Measurements from ENCODE around the gene KRTAP5-8.
"Not testable (repeated sequence)": the region's sequence is repeated elsewhere in the genome, so short reads cannot be mapped to it uniquely, and the experiment has no call there.

KRTAP5-8 gene

DNA sequence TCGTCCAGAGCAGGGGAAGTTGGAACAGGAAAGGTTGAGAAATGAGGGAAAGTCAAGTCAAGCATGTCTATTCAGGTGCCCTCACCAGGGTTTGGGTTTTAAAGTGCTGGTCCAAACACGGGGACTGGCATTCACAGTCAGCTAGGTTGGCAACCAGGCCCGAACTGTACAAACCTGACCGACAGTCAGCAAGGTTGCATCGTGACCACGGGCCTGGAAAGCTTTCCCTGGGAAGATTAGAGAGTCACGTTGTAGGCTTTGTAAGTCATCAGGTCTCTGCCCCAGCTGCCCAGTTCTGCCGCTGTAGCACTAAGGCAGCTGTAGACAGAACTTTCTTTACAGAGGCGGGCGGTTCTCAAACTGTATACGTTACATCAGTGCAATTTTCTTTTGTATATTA is 35.0 kb downstream of the KRTAP5-8 start:
- no peak for DNase-seq (ENCODE audit: insufficient read length, low spot score)
- no peak for FAIRE-seq
- TF ChIP-seq, protein P1, sequence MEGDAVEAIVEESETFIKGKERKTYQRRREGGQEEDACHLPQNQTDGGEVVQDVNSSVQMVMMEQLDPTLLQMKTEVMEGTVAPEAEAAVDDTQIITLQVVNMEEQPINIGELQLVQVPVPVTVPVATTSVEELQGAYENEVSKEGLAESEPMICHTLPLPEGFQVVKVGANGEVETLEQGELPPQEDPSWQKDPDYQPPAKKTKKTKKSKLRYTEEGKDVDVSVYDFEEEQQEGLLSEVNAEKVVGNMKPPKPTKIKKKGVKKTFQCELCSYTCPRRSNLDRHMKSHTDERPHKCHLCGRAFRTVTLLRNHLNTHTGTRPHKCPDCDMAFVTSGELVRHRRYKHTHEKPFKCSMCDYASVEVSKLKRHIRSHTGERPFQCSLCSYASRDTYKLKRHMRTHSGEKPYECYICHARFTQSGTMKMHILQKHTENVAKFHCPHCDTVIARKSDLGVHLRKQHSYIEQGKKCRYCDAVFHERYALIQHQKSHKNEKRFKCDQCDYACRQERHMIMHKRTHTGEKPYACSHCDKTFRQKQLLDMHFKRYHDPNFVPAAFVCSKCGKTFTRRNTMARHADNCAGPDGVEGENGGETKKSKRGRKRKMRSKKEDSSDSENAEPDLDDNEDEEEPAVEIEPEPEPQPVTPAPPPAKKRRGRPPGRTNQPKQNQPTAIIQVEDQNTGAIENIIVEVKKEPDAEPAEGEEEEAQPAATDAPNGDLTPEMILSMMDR (IDR thresholded peaks at IDR 0.05; ENCODE audit: insufficient read depth, missing control alignments): no peak

DNA sequence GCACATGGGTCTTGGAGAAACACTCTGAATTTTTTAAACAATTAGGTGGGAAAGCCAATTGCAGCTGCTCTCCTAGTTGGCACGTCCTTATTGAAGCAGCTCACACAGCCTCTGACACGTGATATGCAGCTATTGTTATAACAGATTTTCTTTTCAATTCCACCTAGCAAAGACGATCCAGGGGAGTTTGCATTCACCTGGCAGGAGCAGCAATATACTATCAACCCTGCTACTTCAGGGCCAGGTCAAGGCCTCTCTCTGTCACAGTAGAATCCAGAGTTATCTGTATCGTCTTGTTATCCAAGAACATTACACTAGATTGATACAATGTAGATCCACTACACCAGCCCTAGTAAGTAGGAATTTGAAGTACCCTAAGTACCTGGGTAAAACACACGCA is 36.6 kb downstream of the KRTAP5-8 start:
- TF ChIP-seq, protein P1 (IDR thresholded peaks at IDR 0.05; ENCODE audit: insufficient read depth, missing control alignments): no peak
- FAIRE-seq (no peak), DNase-seq (ENCODE audit: insufficient read length, low spot score) (no peak)

DNA sequence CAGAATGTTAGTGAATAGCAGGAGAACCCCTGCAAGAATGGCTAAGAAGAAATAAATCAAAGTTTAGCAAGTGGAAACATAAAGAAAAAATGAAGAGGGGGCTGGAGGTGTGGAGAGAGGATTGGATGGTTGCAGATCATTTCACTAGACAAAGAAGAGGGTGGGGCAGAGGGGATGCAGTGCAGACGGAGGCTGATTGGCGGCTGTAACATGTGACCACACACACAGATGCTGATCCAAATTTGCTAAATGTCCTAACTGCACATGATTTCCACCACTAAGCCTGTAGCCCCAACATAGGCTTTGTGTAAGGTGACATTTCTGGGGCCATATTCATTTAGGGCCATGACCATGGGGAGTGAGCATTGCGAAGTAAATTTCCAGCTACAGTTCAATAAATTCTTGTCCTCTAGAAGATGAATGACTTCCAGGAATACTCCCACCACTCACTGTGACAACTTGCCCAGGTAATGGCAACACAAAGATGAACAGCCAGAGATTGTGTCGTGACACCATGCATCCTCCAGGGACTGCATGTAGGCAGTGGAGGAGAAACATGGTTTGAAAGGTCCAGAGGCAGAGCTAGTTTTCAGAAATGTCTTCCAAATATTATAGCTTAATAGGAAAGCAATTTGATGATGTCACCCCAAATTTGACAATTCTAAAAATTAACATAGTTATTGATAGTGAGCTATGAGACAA is 38.0 kb downstream of the KRTAP5-8 start:
- no peak for DNase-seq (ENCODE audit: insufficient read length, low spot score)
- TF ChIP-seq, protein P1 (IDR thresholded peaks at IDR 0.05; ENCODE audit: insufficient read depth, missing control alignments): no peak
- no peak for FAIRE-seq

DNA sequence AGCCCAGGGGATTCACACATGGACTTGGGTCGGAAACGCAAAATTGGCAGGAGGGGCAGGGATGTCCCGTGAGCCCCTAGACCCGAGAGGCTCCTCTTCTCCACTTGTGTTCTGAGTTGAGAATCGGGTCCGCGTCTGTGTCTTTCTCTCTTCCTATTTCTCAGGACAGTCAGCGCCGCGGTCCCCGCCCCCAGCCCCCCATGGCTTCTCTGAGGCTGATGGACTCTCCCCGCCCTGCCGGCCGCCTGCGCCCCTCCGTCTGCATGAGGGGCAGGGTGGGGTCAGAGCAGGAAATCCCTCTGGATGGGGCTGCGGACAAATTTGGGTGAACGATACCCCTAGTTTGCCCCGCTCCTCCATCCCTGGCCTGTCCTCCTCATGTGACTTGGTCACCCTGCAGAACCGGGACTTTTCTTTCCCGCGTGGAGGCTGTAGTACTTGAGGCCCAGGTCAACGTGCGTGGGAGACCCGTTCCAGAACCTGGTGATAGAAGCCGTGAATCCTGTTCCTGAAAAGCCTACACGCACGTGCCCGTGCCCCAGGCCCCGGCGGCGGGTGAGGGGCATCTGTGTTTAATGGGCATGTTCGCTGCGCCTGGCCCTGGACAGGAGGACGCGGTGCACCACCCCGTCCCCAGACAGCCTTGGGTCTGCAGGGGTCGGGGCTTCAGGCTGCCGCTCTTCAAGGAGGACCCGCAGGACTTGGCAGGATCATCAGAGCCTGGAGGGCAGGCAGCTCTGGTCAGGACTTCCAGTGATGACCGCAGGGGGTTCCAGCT is 39.1 kb downstream of the KRTAP5-8 start:
- DNase-seq (ENCODE audit: insufficient read length, low spot score); FAIRE-seq: not testable (repeated sequence)

DNA sequence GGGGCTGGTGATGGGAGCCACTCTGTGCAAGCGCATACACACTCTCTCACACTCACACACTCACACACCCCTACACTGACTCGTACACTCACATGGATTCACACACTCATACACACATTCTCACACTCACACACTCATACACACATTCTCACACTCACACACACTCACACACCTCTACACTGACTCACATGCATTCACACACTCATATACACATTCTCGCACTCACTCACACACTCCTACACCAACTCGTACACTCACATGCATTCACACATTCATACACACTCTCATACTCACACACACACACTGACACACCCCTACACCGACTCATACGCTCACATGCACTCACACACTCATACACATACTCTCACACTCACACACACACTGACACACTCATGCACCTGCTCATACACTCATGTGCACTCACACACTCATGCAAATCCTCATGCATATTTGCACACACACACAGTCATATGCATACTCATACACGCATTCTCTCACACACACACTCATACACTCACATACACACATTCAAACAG is 39.7 kb downstream of the KRTAP5-8 start:
- TF ChIP-seq, protein P1 (IDR thresholded peaks at IDR 0.05; ENCODE audit: insufficient read depth, missing control alignments): no peak
- FAIRE-seq (no peak), DNase-seq (ENCODE audit: insufficient read length, low spot score) (no peak)

DNA sequence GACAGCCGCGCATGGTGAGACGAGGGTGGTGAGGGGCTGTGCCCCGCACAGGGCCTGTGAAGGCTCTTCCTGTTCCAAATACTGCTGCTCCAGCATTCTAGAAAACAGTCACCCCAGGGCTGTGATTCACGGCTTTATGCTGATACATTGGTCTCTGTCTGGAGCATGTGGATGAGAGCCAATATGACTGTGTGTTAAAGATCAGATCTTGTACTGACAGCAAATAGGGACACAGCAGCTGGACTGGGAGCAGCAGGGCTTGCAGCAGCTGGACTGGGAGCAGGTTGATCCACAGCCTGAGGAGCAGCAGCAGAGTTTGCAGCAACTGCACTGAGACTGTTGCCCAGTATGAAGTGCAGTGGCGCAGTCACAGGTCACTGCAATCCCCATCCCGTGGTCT is 41.7 kb downstream of the KRTAP5-8 start:
- FAIRE-seq; DNase-seq (ENCODE audit: insufficient read length, low spot score): not testable (repeated sequence)

DNA sequence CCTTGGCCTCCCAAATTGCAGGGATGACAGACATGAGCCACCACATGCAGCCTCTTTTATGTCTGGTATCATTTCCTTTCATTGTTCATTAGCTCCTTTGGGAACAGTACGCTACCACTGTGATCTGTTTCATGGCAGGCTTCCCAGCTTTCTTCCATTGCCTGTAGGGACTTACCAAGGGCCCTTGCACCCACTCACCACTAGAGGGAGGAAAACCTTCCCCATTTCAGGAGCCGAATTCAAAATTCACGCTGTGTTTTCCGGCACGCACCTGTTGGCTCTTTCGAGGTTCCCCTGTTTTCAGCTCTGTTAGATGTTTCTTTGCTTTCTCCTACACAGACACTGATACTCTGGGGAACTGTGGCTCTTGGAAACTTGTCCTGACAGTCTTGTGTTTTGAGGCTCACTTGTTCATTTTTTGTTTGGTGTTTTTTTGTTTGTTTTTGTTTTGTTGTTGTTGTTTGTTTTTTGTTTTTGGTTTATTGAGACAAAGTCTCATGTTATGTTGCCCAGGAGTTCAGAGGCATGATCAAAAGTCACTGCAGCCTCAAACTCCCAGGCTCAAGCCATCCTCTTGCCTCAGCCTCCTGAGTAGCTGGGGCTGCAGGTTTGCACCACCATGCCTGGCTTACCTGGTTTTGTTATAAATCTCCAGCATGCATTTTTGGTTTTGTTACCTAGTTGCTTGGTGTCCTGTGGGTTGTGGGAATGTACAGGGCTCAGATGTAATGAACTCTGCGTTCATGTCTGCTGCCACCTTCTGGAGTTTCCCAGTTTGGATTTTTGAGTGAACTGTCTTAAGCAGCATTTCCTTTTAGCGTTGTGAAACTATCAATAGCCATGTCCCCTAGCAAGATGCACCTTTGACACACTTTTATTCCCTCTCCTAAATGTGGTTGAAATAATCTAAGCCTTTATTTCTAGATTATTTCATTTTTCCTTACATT is 42.5 kb downstream of the KRTAP5-8 start:
- TF ChIP-seq, protein P1 (IDR thresholded peaks at IDR 0.05; ENCODE audit: insufficient read depth, missing control alignments): peak; percentile 60
- no peak for FAIRE-seq
- no peak for DNase-seq (ENCODE audit: insufficient read length, low spot score)
